22Rv1 (cell line): ENCODE data around the gene ATP6V1G1.
"Not testable (repeated sequence)": the region's sequence is repeated elsewhere in the genome, so short reads cannot be mapped to it uniquely, and the experiment has no call there.

ENCODE experiments used
- H3K27ac ChIP-seq: fragments of 450-650 bp; 2 replicates; pipeline ENCODE4 v1.5.1; 2017
- ZFX ChIP-seq: fragments of 450-650 bp; IDR thresholded peaks from 2 replicates; pipeline ENCODE4 v1.6.1; 2017; ENCODE audit warnings: antibody characterized with exemption, borderline replicate concordance
- TF ChIP-seq, protein P1 (sequence below): fragments of 450-650 bp; IDR thresholded peaks from 2 replicates; pipeline ENCODE4 v1.5.1; 2017; ENCODE audit warnings: mild to moderate bottlenecking

The ATP6V1G1 gene

DNA sequence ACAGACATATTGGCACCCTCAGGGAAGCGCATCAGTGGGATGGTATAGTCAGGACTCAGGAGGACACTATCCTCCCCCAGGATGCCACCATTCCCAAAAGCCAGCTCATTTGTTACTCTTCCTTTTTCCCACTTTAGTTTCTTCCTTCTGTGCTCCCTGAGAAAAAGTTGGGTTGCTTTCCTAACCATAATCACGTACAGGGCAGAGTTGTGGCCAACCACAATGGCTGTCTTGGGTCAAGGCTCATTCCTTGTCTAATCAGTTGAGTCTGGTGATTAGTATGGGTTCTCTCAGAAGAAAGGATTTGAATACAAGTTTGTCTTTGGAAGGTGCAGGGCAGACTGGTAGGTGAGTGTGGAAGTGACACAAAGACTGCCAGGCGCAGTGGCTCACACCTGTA is 26.6 kb upstream of the ATP6V1G1 start:
- TF ChIP-seq, protein P1, sequence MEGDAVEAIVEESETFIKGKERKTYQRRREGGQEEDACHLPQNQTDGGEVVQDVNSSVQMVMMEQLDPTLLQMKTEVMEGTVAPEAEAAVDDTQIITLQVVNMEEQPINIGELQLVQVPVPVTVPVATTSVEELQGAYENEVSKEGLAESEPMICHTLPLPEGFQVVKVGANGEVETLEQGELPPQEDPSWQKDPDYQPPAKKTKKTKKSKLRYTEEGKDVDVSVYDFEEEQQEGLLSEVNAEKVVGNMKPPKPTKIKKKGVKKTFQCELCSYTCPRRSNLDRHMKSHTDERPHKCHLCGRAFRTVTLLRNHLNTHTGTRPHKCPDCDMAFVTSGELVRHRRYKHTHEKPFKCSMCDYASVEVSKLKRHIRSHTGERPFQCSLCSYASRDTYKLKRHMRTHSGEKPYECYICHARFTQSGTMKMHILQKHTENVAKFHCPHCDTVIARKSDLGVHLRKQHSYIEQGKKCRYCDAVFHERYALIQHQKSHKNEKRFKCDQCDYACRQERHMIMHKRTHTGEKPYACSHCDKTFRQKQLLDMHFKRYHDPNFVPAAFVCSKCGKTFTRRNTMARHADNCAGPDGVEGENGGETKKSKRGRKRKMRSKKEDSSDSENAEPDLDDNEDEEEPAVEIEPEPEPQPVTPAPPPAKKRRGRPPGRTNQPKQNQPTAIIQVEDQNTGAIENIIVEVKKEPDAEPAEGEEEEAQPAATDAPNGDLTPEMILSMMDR = no peak
- TF ChIP-seq ZFX = no peak
- no peak overlapping the region for H3K27ac ChIP-seq

DNA sequence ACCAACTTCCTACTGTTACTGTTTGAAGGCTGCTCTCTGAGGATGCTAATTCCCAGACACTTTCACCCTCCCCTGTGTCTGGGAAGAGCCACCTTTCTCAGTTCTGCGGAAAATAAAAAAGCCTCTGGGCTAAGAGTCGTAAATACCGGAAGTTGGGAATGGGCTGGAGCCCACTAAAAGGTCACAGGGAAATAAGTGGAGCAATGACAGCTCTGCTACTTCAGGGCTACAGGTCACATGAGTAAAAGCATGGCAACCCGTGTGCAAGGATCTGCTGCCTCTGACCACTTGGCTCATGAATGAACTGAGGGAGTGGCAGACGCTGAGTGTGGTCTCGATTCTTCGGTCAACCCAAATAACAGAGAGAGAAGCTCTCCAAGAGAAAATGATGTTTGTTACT is 25.8 kb upstream of the ATP6V1G1 start:
- no peak for TF ChIP-seq ZFX
- TF ChIP-seq, protein P1 = no peak

DNA sequence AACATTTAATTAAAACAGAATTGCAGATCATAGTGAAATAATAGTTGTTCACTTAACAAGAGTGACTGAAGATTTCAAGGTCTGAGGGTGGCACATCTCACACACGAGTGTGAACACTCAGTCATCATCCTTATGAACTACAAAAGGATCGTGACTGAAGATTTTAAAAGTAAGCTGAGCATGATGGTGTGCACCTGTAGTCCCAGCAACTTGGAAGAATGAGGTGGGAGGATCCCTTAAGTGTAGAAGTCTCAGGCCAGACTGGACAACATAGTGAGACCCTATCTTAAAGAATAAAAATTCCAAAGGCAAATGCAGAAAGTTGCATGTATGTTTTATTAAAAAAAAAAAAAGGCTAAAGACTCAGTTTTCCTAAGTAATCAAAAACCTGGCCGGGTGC is 22.4 kb upstream of the ATP6V1G1 start:
- TF ChIP-seq, protein P1 = no peak
- no peak for TF ChIP-seq ZFX
- H3K27ac ChIP-seq = no peak overlapping the region

More for the DNA sequence above, 25.8 kb upstream of the ATP6V1G1 start:
- no peak overlapping the region for H3K27ac ChIP-seq

DNA sequence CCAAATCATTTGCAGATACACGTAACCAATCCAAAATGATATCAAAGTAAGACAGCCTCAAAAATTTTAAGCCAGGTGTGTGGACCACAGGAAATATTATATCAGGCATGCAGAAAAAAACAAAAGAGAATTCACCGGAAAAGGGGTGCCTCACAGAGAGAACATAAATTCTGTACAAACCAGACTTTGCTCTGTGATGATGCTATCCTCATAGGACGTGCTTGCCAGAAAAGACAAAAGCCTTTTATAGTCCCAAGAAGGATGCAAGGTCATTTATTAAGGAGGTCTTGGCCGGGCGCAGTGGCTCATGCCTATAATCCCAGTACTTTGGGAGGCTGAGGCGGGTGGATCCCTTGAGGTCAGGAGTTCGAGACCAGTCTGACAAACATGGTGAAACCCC is 16.8 kb upstream of the ATP6V1G1 start:
- TF ChIP-seq, protein P1 = no peak
- TF ChIP-seq ZFX = no peak
- no peak overlapping the region for H3K27ac ChIP-seq

DNA sequence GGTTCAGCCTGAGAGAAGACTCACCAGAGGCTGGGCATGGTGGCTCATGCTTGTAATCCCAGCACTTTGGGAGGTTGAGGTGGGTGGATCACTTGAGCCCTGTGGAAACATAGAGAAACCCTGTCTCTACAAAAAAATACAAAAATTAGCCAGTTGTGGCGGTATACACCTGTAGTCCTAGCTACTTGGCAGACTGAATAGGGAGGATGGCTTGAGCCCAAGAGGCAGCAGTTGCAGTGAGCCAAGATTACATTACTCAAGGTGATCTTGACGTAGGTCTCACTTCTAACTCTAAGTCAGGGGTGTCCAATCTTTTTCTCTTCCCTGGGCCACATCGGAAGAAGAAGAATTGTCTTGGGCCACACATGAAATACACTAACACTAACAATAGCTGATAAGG is 16.2 kb upstream of the ATP6V1G1 start:
- no peak overlapping the region for H3K27ac ChIP-seq
- TF ChIP-seq ZFX = no peak
- TF ChIP-seq, protein P1 = no peak

DNA sequence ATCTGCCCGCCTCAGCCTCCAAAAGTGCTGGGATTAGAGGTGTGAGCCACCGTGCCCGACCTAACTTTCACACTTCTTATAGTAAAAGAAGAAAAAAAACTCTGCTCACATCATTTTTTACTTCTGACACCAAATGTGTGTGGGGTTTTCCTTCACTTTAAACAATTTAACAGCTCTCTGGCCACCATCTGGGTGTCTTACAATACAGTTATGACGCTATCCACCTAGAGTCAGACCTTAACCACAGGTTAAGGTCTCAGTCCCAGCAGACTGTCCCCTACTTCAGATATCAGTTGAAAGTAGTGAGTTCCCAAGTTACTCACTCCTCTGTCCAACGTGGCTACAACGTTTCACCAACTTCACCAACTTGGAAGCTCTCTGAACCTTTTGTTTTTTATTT is 15.4 kb upstream of the ATP6V1G1 start:
- TF ChIP-seq ZFX = no peak
- TF ChIP-seq, protein P1 = no peak
- no peak overlapping the region for H3K27ac ChIP-seq

DNA sequence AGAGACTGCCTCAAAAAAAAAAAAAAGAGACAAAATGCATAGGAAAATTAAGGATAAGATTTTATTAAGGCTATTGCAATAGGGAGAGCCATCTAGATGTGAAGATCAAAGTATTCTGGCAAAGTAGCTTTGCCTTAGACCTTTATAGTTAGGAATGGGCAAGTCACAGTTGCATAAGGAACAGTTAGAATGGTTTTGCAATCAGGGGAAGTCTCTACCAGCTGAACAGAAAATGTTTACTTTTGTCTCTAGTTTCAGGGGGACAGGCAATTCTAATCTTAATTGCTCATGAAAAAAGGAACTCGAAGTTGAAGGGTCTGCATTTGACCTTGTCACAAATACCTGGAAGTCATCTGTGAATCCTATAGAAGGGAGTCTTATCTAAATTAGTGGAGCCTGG is 13.1 kb upstream of the ATP6V1G1 start:
- TF ChIP-seq, protein P1 = no peak
- TF ChIP-seq ZFX = no peak
- no peak overlapping the region for H3K27ac ChIP-seq

DNA sequence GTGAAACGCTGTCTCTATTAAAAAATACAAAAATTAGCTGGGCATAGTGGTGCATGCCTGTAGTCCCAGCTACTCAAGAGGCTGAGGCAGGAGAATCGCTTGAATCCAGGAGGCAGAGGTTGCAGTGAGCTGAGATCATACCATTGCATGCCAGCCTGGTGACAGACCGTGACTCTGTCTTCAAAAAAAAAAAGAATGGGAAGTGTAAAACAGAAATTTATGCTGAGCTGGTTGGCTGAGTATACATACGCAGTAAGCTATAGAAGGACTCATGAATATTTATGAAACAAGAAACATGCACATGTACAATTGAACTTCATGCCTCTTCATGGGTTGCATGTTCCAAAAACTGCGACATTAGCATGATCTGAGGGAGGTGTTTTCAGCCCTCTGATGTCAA is 10.8 kb upstream of the ATP6V1G1 start:
- H3K27ac ChIP-seq = not testable (repeated sequence)

DNA sequence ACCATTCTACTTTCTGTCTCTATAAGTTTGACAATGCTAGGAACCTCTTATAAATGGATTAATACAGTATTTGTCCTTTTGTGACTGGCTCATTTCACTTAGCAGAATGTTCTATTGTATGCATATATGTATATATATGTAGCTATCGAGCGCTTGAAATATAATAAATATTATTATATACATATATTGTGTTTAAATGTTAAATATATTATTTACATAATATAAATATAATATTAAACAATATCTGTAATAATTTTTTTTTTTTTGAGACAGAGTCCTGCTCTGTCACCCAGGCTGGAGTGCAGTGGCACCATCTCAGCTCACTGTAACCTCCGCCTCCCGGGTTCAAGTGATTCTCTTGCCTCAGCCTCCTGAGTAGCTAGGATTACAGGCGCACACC is 9.4 kb upstream of the ATP6V1G1 start:
- H3K27ac ChIP-seq = not testable (repeated sequence)
